ENCODE results near the gene CYS1. TPM values are rescaled to one million over a fixed set of nuclear protein-coding genes. Genes with fewer than 3 reads are reported as not detected.

CYS1 gene
- total and polyA plus RNA-seq, 9 donors, result 6.5 to 16.8 (median 11.5) TPM

GRCh38 chr2:10052216-10052615 is 28.0 kb downstream of the CYS1 start:
- H3K27me3 ChIP-seq (ENCODE audit: control insufficient read depth, insufficient read depth, low read length), result no peaks in the 10 kb centered on the region
- no peak for DNase-seq
- WGBS (ENCODE audit: insufficient coverage), result 88% methylated on average over 14 of the region's 16 CpGs
- no peaks in the 10 kb centered on the region for H3K9me3 ChIP-seq (replicated peaks; ENCODE audit: control insufficient read depth, low read depth, low read length)
- peaks cover 40% of the 10 kb centered on the region for H3K36me3 ChIP-seq (ENCODE audit: control insufficient read depth, insufficient read depth, low read length)
- H3K4me3 ChIP-seq (ENCODE audit: low read length), result no peak overlapping the region
- H3K27ac ChIP-seq (ENCODE audit: low read length), result no peak overlapping the region
- H3K4me1 ChIP-seq (ENCODE audit: control insufficient read depth, insufficient read depth, low read length), result peaks cover 27% of the 10 kb centered on the region

GRCh38 chr2:10048501-10049171 is 31.6 kb downstream of the CYS1 start:
- Histone ChIP-seq H3K36me3 (ENCODE audit: control insufficient read depth, insufficient read depth, low read length) (peaks cover 48% of the 10 kb centered on the region), H3K4me1 (ENCODE audit: control insufficient read depth, insufficient read depth, low read length) (peaks cover 26% of the 10 kb centered on the region), H3K27ac (ENCODE audit: low read length) (no peak overlapping the region), H3K27me3 (ENCODE audit: control insufficient read depth, insufficient read depth, low read length) (no peaks in the 10 kb centered on the region), H3K4me3 (ENCODE audit: low read length) (no peak overlapping the region), H3K9me3 (replicated peaks; ENCODE audit: control insufficient read depth, low read depth, low read length) (no peaks in the 10 kb centered on the region)
- 90% methylated on average over 2 of the region's 10 CpGs for WGBS (ENCODE audit: insufficient coverage)
- DNase-seq, result peak; percentile 83

GRCh38 chr2:10047616-10048500 is 32.4 kb downstream of the CYS1 start:
- Histone ChIP-seq H3K27ac (ENCODE audit: low read length) (no peak overlapping the region), H3K4me1 (ENCODE audit: control insufficient read depth, insufficient read depth, low read length) (peaks cover 26% of the 10 kb centered on the region), H3K36me3 (ENCODE audit: control insufficient read depth, insufficient read depth, low read length) (peaks cover 44% of the 10 kb centered on the region), H3K9me3 (replicated peaks; ENCODE audit: control insufficient read depth, low read depth, low read length) (no peaks in the 10 kb centered on the region), H3K27me3 (ENCODE audit: control insufficient read depth, insufficient read depth, low read length) (no peaks in the 10 kb centered on the region), H3K4me3 (ENCODE audit: low read length) (no peak overlapping the region)
- 78% methylated on average over 14 of the region's 15 CpGs for WGBS (ENCODE audit: insufficient coverage)
- no peak for DNase-seq

GRCh38 chr2:10046931-10047330 is 33.3 kb downstream of the CYS1 start:
- 56% methylated on average over 3 of the region's 7 CpGs for WGBS (ENCODE audit: insufficient coverage)
- H3K27ac ChIP-seq (ENCODE audit: low read length), result peak overlapping the region; percentile 31
- peaks cover 32% of the 10 kb centered on the region for H3K4me1 ChIP-seq (ENCODE audit: control insufficient read depth, insufficient read depth, low read length)
- no peak overlapping the region for H3K4me3 ChIP-seq (ENCODE audit: low read length)
- H3K27me3 ChIP-seq (ENCODE audit: control insufficient read depth, insufficient read depth, low read length), result no peaks in the 10 kb centered on the region
- peaks cover 39% of the 10 kb centered on the region for H3K36me3 ChIP-seq (ENCODE audit: control insufficient read depth, insufficient read depth, low read length)
- DNase-seq, result peak; percentile 80
- H3K9me3 ChIP-seq (replicated peaks; ENCODE audit: control insufficient read depth, low read depth, low read length), result no peaks in the 10 kb centered on the region

GRCh38 chr2:10045561-10046355 is 34.5 kb downstream of the CYS1 start:
- H3K4me1 ChIP-seq (ENCODE audit: control insufficient read depth, insufficient read depth, low read length), result peaks cover 33% of the 10 kb centered on the region
- peaks cover 39% of the 10 kb centered on the region for H3K36me3 ChIP-seq (ENCODE audit: control insufficient read depth, insufficient read depth, low read length)
- H3K27ac ChIP-seq (ENCODE audit: low read length), result peak overlapping the region; percentile 21
- H3K4me3 ChIP-seq (ENCODE audit: low read length), result no peak overlapping the region
- 81% methylated on average over 9 of the region's 20 CpGs for WGBS (ENCODE audit: insufficient coverage)
- no peak for DNase-seq
- no peaks in the 10 kb centered on the region for H3K27me3 ChIP-seq (ENCODE audit: control insufficient read depth, insufficient read depth, low read length)
- H3K9me3 ChIP-seq (replicated peaks; ENCODE audit: control insufficient read depth, low read depth, low read length), result no peaks in the 10 kb centered on the region

- no peaks in the 10 kb centered on the region for H3K9me3 ChIP-seq (replicated peaks; ENCODE audit: control insufficient read depth, low read depth, low read length)
- H3K4me1 ChIP-seq (ENCODE audit: control insufficient read depth, insufficient read depth, low read length), result peaks cover 33% of the 10 kb centered on the region
Observed at GRCh38 chr2:10043906-10044601, 36.2 kb downstream of the CYS1 start.

GRCh38 chr2:10043256-10043905 is 36.8 kb downstream of the CYS1 start, which contains the start of gene KLF11:
Gene KLF11, plus strand, starts transcription at chr2:10043550. Its CDS starts 167 bp downstream, at chr2:10043717.
- Histone ChIP-seq H3K9me3 (replicated peaks; ENCODE audit: control insufficient read depth, low read depth, low read length) (no peaks in the 10 kb centered on the region), H3K27me3 (ENCODE audit: control insufficient read depth, insufficient read depth, low read length) (no peaks in the 10 kb centered on the region), H3K27ac (ENCODE audit: low read length) (peak within 1 kb of the TSS; percentile 94), H3K4me3 (ENCODE audit: low read length) (peak within 1 kb of the TSS; percentile 57), H3K4me1 (ENCODE audit: control insufficient read depth, insufficient read depth, low read length) (peaks cover 31% of the 10 kb centered on the region), H3K36me3 (ENCODE audit: control insufficient read depth, insufficient read depth, low read length) (peaks cover 31% of the 10 kb centered on the region)
- under 1% methylated on average over 98 of the region's 104 CpGs for WGBS (ENCODE audit: insufficient coverage)
- DNase-seq, result peak; percentile 97

More at GRCh38 chr2:10043906-10044601, 36.2 kb downstream of the CYS1 start:
- Histone ChIP-seq H3K27ac (ENCODE audit: low read length) (peak overlapping the region; percentile 94), H3K4me3 (ENCODE audit: low read length) (peak overlapping the region; percentile 57), H3K27me3 (ENCODE audit: control insufficient read depth, insufficient read depth, low read length) (no peaks in the 10 kb centered on the region), H3K36me3 (ENCODE audit: control insufficient read depth, insufficient read depth, low read length) (peaks cover 35% of the 10 kb centered on the region)
- peak; percentile 99 for DNase-seq
- under 1% methylated on average over 71 of the region's 90 CpGs for WGBS (ENCODE audit: insufficient coverage)

GRCh38 chr2:10042301-10043161 is 37.7 kb downstream of the CYS1 start:
- Histone ChIP-seq H3K4me1 (ENCODE audit: control insufficient read depth, insufficient read depth, low read length) (peaks cover 30% of the 10 kb centered on the region), H3K36me3 (ENCODE audit: control insufficient read depth, insufficient read depth, low read length) (peaks cover 22% of the 10 kb centered on the region), H3K4me3 (ENCODE audit: low read length) (peak overlapping the region; percentile 52), H3K27me3 (ENCODE audit: control insufficient read depth, insufficient read depth, low read length) (no peaks in the 10 kb centered on the region), H3K9me3 (replicated peaks; ENCODE audit: control insufficient read depth, low read depth, low read length) (no peaks in the 10 kb centered on the region), H3K27ac (ENCODE audit: low read length) (peak overlapping the region; percentile 93)
- peak; percentile 93 for DNase-seq
- WGBS (ENCODE audit: insufficient coverage), result 11% methylated on average over 47 of the region's 54 CpGs
